Stimulated activated memory B cell treated with anti-CD40 and anti-IgM and Interleukin-4, amounts not matched to agents 10 μg/mL and 1 μg/mL and 100 μg/mL, for 72 hours (primary cell): ENCODE data around the gene XPNPEP1.
A peak's percentile ranks its signal among the peaks of the same experiment; 100 is the strongest.

Source experiments
- ATAC-seq: fragments of 150-1000 bp; cut with Tn5 transposase; 2 replicates; pipeline ENCODE4 v1.10.0; 2021
- H3K27ac Mint-ChIP-seq: one replicate; pipeline ENCODE4 v1.8.0; 2022; ENCODE audit warnings: mild to moderate bottlenecking, mixed read lengths
- H3K27me3 Mint-ChIP-seq: one replicate; pipeline ENCODE4 v1.8.0; 2022; ENCODE audit warnings: mixed read lengths
- H3K36me3 Mint-ChIP-seq: one replicate; pipeline ENCODE4 v1.8.0; 2022; ENCODE audit warnings: mixed read lengths
- H3K4me1 Mint-ChIP-seq: one replicate; pipeline ENCODE4 v1.8.0; 2022; ENCODE audit warnings: mixed read lengths
- H3K4me3 Mint-ChIP-seq: one replicate; pipeline ENCODE4 v1.8.0; 2022; ENCODE audit warnings: mild to moderate bottlenecking, moderate library complexity, mixed read lengths
- H3K9me3 Mint-ChIP-seq: one replicate; pipeline ENCODE4 v1.8.0; 2022; ENCODE audit warnings: mixed read lengths

Gene XPNPEP1

DNA sequence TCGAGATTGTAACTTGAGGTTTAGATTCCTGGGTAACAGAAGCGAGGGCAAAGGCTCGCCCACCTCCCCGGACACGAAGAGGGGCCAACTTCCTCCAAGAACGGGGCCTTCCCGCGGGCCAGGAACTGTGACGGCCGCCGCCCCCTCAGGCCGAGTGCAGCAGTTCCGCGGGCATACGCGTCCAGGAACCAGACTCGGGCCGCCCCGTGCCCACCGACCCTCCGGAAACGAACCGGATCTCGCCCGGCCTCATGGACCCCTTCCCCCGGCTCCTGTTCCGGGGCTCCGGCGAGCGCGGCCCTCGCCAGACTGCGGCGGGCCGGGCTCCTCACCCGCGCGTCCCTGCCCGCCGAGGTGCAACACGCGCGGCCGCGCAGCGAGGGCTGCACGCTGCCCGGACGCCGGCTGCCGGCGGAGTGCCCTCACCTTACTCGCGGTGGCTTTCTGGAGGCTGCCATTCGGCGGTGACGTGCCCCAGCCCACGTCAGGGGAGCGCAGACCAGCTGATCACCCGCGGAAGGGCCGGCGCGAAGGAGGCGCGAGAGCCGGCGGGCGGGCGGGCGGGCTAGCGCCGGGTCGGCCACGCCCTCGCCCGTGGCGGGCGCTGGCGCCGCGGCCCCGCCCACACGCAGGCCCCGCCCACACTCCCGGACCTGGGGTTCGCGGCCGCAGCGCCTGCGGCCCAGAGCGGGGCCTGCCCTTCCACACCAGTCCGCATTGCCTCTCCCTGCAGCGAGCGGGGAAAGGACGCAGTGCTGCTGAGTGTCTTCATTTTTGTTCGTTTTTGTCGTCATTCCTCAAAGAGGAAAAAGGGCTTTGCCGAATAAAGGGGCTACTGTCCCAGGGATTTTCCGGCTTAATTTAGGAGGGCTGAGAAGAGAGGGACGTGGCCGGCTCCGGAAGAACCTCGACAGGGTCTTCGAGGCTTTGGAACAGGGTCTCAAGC is at the start of gene XPNPEP1:
XPNPEP1 (minus strand) TSS at position 536 of the 946 bp plus-strand sequence; CDS start at position 458, 78 bp downstream.
- Mint-ChIP-seq H3K9me3 (peaks cover 5% of the 10 kb centered on the region), H3K4me1 (peaks cover 55% of the 10 kb centered on the region)

DNA sequence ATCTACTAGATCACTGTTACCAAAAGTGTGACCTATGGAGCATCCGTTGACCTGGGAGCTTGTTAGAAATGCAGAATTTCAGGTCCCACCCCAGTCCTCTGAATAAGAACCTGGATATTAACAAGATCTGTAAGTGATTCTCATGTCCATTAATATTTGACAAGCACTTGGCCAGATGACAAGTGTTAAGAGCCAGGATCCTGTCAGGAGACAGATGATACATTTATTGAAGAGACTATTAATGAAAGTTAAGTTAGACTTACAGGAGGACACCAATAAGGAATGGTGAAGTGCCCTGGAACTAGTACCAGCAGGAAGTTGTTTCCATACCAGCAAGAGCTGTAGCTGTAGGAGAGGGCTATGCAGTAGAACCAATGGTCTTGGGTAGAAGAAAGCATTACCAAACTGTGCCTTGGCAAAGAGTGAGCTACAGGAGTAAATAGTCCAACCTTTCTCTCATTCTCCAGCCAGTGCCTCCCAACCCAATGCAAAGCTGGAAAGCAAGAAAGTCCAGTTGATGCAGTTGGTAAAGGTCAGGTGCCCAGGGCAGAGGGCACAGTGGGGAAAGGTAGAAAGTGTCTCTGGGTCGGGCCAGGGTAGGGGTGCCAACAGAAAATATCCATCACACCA is 49.2 kb upstream of the XPNPEP1 start:
- ATAC-seq, result no peak
- Mint-ChIP-seq H3K4me1 (no peaks in the 10 kb centered on the region), H3K36me3 (no peaks in the 10 kb centered on the region), H3K9me3 (no peaks in the 10 kb centered on the region), H3K27ac (no peak overlapping the region), H3K4me3 (no peak overlapping the region), H3K27me3 (no peaks in the 10 kb centered on the region)

More for the DNA sequence above, at the start of gene XPNPEP1:
- ATAC-seq, result peak; percentile 99
- H3K27ac Mint-ChIP-seq, result peak within 1 kb of the TSS; percentile 88
- H3K36me3 Mint-ChIP-seq, result peaks cover 8% of the 10 kb centered on the region
- no peaks in the 10 kb centered on the region for H3K27me3 Mint-ChIP-seq
- peak within 1 kb of the TSS; percentile 86 for H3K4me3 Mint-ChIP-seq

DNA sequence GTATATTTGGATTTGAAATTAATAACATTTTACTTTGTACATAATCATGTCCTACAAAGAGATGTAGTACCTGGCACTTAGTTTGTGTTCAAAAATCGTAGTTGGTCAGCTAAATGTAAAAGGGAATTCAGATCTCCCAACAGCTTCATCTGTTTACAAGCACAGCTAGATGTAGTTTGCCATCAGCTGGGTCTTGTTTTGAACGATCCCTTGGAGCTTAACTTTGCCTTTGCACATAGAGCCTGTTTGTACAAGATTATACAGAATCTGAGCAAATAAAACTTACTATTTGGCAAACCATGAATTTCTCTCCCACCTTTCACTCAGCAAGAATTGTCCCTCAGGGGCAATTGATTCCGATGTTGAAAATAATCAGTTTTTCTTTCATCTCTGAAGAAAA is 48.3 kb upstream of the XPNPEP1 start:
- Mint-ChIP-seq H3K36me3 (no peaks in the 10 kb centered on the region), H3K27me3 (no peaks in the 10 kb centered on the region), H3K27ac (no peak overlapping the region), H3K4me1 (no peaks in the 10 kb centered on the region), H3K9me3 (no peaks in the 10 kb centered on the region), H3K4me3 (no peak overlapping the region)
- no peak for ATAC-seq

DNA sequence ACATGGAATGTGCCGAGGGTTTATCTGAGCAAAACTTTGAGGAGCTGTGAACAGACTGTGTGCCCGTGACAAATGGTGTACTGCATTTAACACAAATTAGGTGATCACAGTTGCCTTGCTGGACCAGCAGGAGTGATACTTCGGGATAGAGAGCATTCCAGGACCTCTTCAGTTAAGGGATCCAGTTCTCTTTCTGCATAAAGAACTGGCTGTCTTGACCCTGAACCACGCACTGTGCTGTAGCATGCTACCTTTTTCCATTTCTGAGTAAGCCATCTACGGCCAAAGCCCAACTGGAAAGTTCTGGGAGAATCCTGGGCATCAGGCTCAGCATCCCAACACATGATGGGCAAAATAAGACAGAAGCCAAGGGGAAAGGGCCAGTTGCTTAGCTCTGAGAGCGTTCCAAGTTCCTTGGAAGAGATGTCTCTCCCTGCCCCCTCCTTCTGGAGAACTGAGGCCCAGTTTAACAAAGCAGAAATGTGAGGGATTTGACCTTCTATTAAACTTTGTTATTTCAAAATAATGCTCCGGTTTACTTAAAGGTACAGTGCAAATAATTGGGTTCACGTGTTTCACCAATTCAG is 46.5 kb upstream of the XPNPEP1 start:
- no peak overlapping the region for H3K4me3 Mint-ChIP-seq

DNA sequence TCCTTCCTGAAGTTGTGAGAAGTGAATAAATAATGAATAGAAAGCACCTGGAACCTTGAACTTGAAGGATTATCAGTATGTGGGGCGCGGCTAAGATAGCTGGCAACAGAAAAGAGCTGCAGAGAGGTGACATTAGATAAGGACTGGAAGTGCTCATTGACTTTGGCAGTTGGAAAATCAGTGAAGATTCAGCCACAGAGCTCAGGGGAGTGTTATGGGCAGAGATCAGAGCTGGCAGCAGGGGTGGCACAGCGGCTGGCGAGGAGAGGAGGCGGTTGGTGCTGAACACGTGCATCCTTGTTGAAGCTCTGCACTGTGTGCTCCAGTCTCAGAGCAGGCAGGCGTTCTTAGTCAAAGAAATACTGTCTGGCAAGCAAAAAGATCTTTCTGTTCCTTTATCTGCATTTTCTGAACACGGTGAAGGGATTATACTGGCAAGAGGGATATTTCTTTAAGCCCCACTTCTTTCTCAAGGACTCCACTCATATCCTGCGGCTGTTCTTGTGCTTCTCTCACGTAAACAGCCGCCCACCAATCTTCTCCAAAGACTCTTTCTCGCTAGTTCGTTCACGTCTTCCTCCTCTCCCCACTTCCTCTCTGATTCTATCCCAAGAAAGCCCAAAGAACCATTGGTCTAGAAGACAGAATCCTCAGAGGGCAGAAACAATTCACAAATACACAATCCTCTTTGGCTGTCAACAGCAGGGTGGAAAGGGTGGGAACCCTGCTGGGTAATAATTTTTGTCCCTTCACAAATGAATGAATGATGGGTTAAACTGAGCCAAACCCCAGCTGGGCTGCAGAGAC is 45.8 kb upstream of the XPNPEP1 start:
- Mint-ChIP-seq H3K4me1 (no peaks in the 10 kb centered on the region), H3K27ac (no peak overlapping the region), H3K4me3 (no peak overlapping the region), H3K36me3 (no peaks in the 10 kb centered on the region), H3K9me3 (no peaks in the 10 kb centered on the region), H3K27me3 (no peaks in the 10 kb centered on the region)
- no peak for ATAC-seq

More for the DNA sequence above, 46.5 kb upstream of the XPNPEP1 start:
- ATAC-seq, result no peak
- H3K4me1 Mint-ChIP-seq, result no peaks in the 10 kb centered on the region
- H3K36me3 Mint-ChIP-seq, result no peaks in the 10 kb centered on the region
- no peaks in the 10 kb centered on the region for H3K27me3 Mint-ChIP-seq
- no peaks in the 10 kb centered on the region for H3K9me3 Mint-ChIP-seq
- H3K27ac Mint-ChIP-seq, result no peak overlapping the region

DNA sequence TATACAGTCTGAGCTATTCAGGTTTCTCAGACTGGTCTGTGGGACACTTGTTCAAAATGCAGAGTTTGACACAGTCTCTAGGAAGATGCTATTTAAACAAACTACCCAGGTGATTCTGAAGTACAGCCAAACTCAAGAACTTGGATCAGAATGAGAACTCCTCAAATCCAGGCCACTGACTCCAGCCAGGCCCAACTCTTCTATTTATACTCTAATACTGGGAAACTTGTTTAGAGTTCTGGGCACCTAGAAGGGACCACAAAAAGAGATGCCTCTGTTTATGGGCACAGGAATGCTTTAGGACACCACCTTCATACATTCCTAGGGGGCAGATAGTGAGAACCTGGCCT is 44.4 kb upstream of the XPNPEP1 start:
- H3K4me1 Mint-ChIP-seq, result no peaks in the 10 kb centered on the region
- H3K27me3 Mint-ChIP-seq, result no peaks in the 10 kb centered on the region
- H3K27ac Mint-ChIP-seq, result no peak overlapping the region
- ATAC-seq, result no peak
- no peaks in the 10 kb centered on the region for H3K9me3 Mint-ChIP-seq
- H3K36me3 Mint-ChIP-seq, result no peaks in the 10 kb centered on the region
- no peak overlapping the region for H3K4me3 Mint-ChIP-seq

DNA sequence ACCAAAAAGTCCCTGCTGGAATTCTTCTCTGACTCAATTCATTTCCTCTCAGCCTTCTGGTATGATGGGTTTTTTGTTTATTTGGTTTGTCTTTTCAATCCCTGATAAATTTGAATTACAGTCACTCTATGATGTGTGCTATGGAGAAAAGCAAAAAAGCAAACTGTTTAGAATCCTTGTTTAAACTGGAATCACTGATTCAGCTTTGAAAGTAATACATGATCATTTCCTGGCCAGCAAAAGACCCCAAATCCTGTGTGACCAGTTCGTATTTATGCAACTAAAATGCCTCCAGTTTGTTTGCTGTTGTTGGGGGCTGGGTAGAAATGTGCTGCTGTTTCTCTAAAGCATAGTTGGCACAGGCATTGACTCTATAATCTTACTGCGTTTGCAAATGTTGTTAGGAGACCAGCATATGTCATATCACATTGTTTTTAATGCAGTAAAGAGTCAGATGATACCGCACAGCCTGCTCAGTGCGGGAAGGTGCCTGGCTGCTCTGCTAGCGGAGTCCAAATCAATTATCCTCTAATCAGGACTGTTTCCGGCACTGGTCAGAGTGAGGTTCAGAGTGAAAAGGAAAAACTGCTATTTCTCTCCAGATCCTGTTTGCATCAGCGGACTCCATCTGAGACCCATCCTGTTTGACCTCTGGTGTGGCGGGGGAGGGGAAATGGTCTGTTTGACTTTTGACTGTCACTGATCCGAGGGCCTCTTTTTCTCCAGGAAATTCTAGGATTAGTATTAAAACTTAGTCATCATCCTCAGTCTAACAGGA is 43.8 kb upstream of the XPNPEP1 start:
- Mint-ChIP-seq H3K4me1 (no peaks in the 10 kb centered on the region), H3K27me3 (no peaks in the 10 kb centered on the region), H3K4me3 (no peak overlapping the region), H3K36me3 (no peaks in the 10 kb centered on the region), H3K27ac (no peak overlapping the region), H3K9me3 (no peaks in the 10 kb centered on the region)
- no peak for ATAC-seq

DNA sequence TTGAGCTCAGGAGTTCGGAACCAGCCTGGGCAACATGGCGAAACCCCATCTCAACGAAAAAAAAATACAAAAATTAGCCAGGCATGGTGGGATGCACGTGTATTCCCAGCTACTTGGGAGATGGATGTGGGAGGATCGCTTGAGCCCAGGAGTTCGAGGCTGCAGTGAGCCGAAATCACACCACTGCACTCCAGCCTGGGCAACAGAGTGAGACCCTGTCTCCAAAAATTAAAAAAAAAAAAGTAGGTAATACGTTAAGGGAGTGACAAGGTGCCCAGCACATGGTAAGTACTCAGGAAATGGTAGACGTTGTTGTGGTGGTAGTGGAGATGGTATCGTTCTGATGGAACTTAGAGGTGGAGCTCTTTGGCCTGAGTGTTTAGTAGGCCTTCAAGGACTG is 41.0 kb upstream of the XPNPEP1 start:
- H3K27me3 Mint-ChIP-seq, result no peaks in the 10 kb centered on the region

DNA sequence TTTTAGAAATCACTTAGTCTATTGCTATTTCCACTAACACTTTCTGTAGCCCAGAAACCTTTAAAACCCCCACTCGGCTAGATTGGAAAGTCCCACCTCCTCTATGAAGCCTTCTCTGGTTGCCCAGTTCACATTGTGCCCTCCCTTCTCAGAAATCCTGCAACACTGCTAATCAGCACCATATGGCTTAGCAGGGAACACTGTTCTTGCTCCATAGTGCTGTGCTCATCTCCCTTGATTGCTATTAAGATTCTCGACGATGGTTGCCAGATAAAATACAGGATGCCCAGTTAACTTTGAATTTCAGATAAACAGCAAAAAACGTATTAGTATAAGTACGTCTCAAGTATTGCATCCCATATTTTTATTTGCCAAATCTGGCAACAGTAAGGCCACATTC is 40.1 kb upstream of the XPNPEP1 start:
- no peaks in the 10 kb centered on the region for H3K9me3 Mint-ChIP-seq
- H3K27ac Mint-ChIP-seq, result no peak overlapping the region
- no peaks in the 10 kb centered on the region for H3K36me3 Mint-ChIP-seq
- no peak overlapping the region for H3K4me3 Mint-ChIP-seq
- no peak for ATAC-seq
- no peaks in the 10 kb centered on the region for H3K27me3 Mint-ChIP-seq
- H3K4me1 Mint-ChIP-seq, result no peaks in the 10 kb centered on the region

More for the DNA sequence above, 41.0 kb upstream of the XPNPEP1 start:
- Mint-ChIP-seq H3K9me3 (no peaks in the 10 kb centered on the region), H3K27ac (no peak overlapping the region), H3K36me3 (no peaks in the 10 kb centered on the region), H3K4me3 (no peak overlapping the region), H3K4me1 (no peaks in the 10 kb centered on the region)
- ATAC-seq, result no peak

DNA sequence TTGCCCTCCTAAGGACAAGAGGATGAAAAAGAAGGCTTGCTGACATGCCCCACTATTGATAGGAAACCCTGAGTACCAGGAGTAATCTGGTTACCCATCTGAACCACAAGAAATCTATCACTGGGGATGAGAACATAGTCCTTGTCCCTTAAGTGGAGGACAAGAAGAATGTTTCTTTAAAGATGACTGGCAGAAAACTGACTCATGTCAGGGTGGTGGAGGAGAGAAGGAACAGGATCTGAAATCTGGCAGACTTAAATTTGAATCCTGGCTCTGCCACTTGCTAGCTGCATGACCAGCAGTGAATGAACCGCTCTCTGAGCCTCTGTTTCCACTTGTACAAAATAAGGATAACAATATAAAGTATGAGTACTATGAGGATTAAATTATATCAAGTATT is 38.9 kb upstream of the XPNPEP1 start:
- Mint-ChIP-seq H3K27me3 (no peaks in the 10 kb centered on the region), H3K36me3 (no peaks in the 10 kb centered on the region), H3K27ac (no peak overlapping the region), H3K9me3 (no peaks in the 10 kb centered on the region), H3K4me3 (no peak overlapping the region), H3K4me1 (peaks cover 11% of the 10 kb centered on the region)
- no peak for ATAC-seq

DNA sequence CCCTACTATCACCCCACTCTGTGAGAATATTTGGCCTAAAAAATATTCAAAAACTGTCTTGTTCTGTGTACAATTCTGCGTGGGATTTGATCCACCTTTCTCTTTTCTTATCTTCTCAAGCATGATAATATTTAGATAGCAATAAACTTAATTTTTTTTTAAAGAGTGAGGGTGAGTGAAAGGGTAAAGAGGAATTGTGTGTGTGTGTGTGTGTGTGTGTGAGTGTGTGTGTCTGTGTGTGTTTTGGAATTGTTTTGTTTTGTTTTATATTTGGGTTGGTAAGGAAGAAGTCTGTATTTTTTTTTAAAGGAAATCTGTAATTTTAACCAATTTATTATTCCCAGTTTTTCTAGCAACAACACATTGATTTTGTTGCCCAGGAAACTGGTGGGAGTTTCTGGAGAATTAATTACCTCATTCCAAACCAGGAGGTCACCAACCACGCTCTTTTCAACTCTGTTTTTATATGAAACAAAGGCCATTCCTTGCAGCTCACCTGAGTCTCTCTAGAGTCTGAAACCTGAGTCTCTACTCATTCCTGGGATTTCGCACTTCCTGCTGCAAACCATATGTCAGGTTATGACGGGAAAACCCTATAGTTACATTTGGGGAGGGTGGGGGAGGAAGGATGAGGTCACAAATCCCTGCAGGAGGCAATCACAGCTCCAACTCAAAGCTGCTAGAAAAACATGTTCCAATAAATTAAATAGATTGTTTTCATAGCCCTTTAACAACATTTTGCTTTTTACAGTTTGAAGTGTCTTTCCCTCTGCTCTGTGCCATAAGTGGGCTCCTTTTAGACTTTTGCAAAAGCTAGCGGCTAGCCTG is 38.1 kb upstream of the XPNPEP1 start:
- no peak for ATAC-seq
- no peak overlapping the region for H3K4me3 Mint-ChIP-seq
- H3K27me3 Mint-ChIP-seq, result no peaks in the 10 kb centered on the region
- no peak overlapping the region for H3K27ac Mint-ChIP-seq
- peaks cover 19% of the 10 kb centered on the region for H3K4me1 Mint-ChIP-seq
- no peaks in the 10 kb centered on the region for H3K36me3 Mint-ChIP-seq
- no peaks in the 10 kb centered on the region for H3K9me3 Mint-ChIP-seq

DNA sequence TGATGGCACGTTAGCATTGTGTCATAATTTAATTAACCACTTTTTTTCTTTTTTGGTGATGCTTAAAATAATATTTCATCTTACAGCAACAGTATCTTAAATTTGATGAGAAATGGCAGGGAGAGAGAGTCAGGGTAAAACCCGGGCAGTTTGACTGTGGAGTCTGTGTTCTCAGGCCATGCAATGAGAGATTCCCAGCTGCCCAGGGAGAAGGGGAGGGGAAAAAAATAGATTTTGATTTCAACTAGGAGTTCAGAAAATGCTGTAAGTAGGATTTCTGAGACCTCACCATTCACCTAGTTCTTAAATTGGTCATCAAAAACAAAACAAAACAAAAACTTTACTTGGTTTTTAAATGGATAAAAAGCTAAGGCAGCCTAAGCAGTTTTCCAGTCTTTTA is 37.4 kb upstream of the XPNPEP1 start:
- Mint-ChIP-seq H3K4me3 (no peak overlapping the region), H3K36me3 (no peaks in the 10 kb centered on the region), H3K4me1 (peaks cover 20% of the 10 kb centered on the region), H3K27ac (no peak overlapping the region), H3K9me3 (no peaks in the 10 kb centered on the region), H3K27me3 (no peaks in the 10 kb centered on the region)
- no peak for ATAC-seq

DNA sequence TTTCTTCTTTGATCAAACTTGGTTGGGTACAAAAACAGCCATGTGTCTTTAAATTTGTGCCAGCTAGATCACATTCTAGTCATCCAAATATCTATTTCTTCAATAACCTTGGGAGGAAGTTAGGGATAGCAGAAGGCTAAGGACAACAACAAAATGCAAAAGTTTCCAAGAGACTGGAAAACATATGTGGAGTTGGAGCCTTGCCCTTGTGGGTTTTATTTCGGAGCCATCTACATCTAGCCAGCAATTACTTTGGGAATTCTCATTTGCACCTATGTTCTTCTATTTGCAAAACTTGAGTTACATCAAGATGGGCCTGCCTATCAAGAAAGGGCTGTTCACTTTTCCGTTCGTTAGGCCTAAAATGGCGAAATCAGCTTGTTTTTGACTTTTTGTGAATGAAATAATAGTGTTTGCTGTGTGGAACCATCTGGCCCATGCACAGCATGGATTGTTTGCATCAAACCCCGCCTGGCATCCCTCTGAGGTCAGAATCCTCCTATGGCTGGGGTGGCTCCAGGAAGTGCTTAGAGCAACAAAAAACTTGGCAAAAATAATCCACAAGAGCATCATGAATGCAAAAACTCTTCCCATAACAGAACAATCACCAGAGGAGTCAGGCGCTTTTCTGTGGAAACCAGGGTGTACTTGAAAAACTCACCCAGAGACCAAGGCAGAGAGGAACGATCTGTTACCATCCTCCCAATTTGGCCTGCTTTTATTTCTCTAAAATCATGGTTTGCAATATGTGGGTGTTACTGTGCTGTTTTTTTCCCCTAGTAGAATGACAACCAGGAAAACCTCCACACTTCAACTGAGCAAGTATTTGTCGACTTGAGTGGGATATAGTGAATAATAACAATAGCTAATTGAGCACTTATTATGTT is 36.2 kb upstream of the XPNPEP1 start:
- Mint-ChIP-seq H3K4me1 (peaks cover 20% of the 10 kb centered on the region), H3K4me3 (no peak overlapping the region), H3K9me3 (no peaks in the 10 kb centered on the region), H3K36me3 (no peaks in the 10 kb centered on the region), H3K27ac (no peak overlapping the region), H3K27me3 (no peaks in the 10 kb centered on the region)
- ATAC-seq, result no peak
